ENCODE data around the gene MTHFD1L. TPM values are rescaled to one million over a fixed set of nuclear protein-coding genes. Genes with fewer than 3 reads are reported as not detected.
"Not testable (repeated sequence)": the region's sequence is repeated elsewhere in the genome, so short reads cannot be mapped to it uniquely, and the experiment has no call there.

The MTHFD1L gene
- total RNA-seq: 10 to 100 TPM in 4 of 5 donors, 1 to 10 TPM in 1; 9.3 to 34.2 (median 26.7) TPM
- total RNA-seq (2013): 5.5 TPM
- total RNA-seq: 6.9 to 231 (median 15.3) reads per million in 29 experiments

DNA sequence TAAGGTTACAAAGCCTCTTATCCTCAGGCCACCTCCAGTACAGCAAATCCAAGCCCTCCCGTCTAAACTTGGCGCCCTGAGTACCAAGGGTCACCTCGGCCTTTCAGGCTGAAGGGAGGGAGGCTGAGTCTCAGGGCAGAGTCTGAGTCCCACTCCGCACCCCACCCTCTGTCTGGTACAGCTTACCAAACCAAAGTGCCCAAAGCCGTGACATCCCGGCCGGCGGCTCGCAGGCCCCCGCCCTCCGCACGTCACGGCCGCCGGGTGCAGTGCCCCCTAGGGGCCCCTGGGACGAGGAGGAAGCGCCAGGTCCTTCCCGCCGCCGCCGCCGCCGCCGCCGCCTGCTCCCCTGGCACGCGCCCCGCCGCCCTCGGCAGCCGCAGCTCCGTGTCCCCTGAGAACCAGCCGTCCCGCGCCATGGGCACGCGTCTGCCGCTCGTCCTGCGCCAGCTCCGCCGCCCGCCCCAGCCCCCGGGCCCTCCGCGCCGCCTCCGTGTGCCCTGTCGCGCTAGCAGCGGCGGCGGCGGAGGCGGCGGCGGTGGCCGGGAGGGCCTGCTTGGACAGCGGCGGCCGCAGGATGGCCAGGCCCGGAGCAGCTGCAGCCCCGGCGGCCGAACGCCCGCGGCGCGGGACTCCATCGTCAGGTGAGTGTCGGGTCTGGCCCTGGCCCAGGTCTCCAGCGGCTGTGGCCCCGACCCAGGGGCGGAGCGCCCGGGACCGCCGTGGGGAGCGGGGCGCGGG, at the start of gene MTHFD1L:
Gene MTHFD1L (plus strand): TSS at position 297 of the 741 bp plus-strand sequence. CDS start 121 bp downstream, at position 418.
- Histone ChIP-seq H3K4me3 (ENCODE audit: control insufficient read depth in 1 of 2, extremely low read depth in 1 of 2, low read length in 1 of 2) (peak within 1 kb of the TSS; percentile 57 to 71), H3K27ac (ENCODE audit: low read length) (peak within 1 kb of the TSS; percentile 13), H3K27me3 (replicated peaks in 1 of 2; ENCODE audit: control insufficient read depth in 2 of 2, extremely low read depth in 1 of 2, insufficient read depth in 2 of 2, low read length in 1 of 2) (peaks cover 0 to 5% of the 10 kb centered on the region in 2 experiments), H3K9me3 (no peaks in the 10 kb centered on the region), H3K4me1 (ENCODE audit: control insufficient read depth in 1 of 2, extremely low read depth in 1 of 2, insufficient read depth in 2 of 2, low read length in 2 of 2) (peaks cover 5 to 11% of the 10 kb centered on the region in 2 experiments), H3K36me3 (ENCODE audit: control insufficient read depth in 2 of 2, extremely low read depth in 1 of 2, insufficient read depth in 1 of 2, low read length in 1 of 2) (no peaks in the 10 kb centered on the region)
- under 1% methylated on average over 82 of the region's 82 CpGs for WGBS (ENCODE audit: insufficient coverage)
- ChIA-PET CTCF (interaction anchor here (0.5 to 1.0 kb wide), 6 partner anchors 9 to 588 kb away, joined by 3 to 6 read pairs (median 3); no protein-coding TSS in a partner anchor), POLR2A (no interaction called here)
- H3K27me3 Mint-ChIP-seq: peaks cover 10 to 15% of the 10 kb centered on the region in 2 donors
- H3K4me1 Mint-ChIP-seq: peaks cover 12 to 13% (median 13%) of the 10 kb centered on the region in 3 donors
- H3K36me3 Mint-ChIP-seq: no peaks in the 10 kb centered on the region
- DNase-seq (peak; percentile 15 to 81 (median 50)), ATAC-seq (replicated peaks in 1 of 4) (peak; percentile 73 to 75 (median 75))
- H3K9me3 Mint-ChIP-seq: no peaks in the 10 kb centered on the region
- peak within 1 kb of the TSS; percentile 82 to 92 (median 82) for H3K4me3 Mint-ChIP-seq
- peak within 1 kb of the TSS in 1 of 2 donors; percentile 55 for H3K27ac Mint-ChIP-seq

DNA sequence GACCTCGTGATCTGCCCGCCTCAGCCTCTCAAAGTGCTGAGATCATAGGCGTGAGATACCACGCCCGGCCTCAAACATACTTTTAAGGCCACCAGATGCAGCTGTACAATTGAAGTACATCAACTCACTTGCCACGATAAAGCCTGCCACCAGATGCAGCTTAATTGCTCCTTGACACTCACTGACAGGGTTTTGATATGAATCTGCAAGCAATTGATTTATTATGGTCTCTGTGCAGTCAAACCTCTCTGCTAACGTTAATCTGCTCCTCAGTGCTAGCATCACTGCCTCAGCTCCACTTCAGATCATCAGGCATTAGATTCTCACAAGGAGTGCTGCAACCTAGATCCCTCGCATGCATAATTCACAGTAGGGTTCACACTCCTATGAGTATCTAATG, 48.9 kb upstream of the MTHFD1L start:
- ATAC-seq (replicated peaks in 1 of 4); H3K27ac ChIP-seq (ENCODE audit: low read length); H3K4me1 ChIP-seq (ENCODE audit: control insufficient read depth in 1 of 2, extremely low read depth in 1 of 2, insufficient read depth in 2 of 2, low read length in 2 of 2); H3K36me3 ChIP-seq (ENCODE audit: control insufficient read depth in 2 of 2, extremely low read depth in 1 of 2, insufficient read depth in 1 of 2, low read length in 1 of 2); H3K9me3 ChIP-seq; H3K4me3 Mint-ChIP-seq; POLR2A ChIA-PET; DNase-seq; H3K9me3 Mint-ChIP-seq; H3K27me3 ChIP-seq (replicated peaks in 1 of 2; ENCODE audit: control insufficient read depth in 2 of 2, extremely low read depth in 1 of 2, insufficient read depth in 2 of 2, low read length in 1 of 2); H3K36me3 Mint-ChIP-seq; H3K4me3 ChIP-seq (ENCODE audit: control insufficient read depth in 1 of 2, extremely low read depth in 1 of 2, low read length in 1 of 2); H3K27ac Mint-ChIP-seq: not testable (repeated sequence)
- CTCF ChIA-PET: interaction anchor here (0.6 to 3.9 kb wide), 8 partner anchors 12 to 1252 kb away, joined by 3 to 68 read pairs (median 5); no protein-coding TSS in a partner anchor
- 84% methylated on average over 8 of the region's 8 CpGs for WGBS (ENCODE audit: insufficient coverage)
- Mint-ChIP-seq H3K27me3 (peaks cover 2 to 10% of the 10 kb centered on the region in 2 donors), H3K4me1 (peaks cover 4 to 13% (median 6%) of the 10 kb centered on the region in 3 donors)

DNA sequence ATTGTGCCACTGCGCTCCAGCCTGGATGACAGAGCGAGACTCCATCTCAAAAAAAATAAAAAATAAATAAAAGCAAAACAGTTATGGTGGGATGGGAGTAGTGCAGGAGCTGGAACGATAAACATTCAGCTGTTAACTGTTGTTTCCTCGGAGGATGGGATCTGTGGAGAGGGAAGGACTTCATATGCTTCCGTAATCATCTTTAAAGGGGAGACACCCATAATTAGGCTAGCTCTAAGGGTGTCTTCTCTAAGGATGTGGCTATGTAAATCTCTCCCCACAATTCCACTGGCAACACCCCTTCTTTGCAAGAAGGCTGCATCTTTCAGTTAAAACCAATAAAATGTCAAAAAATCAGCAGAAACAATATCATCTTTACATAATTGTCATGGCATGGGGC, 42.6 kb upstream of the MTHFD1L start:
- WGBS (ENCODE audit: insufficient coverage): no CpG with 5 or more reads among the region's 5 CpGs
- CTCF ChIA-PET: no interaction called here
- Histone ChIP-seq H3K27ac (ENCODE audit: low read length) (no peak overlapping the region), H3K9me3 (no peaks in the 10 kb centered on the region), H3K36me3 (ENCODE audit: control insufficient read depth in 2 of 2, extremely low read depth in 1 of 2, insufficient read depth in 1 of 2, low read length in 1 of 2) (no peaks in the 10 kb centered on the region), H3K27me3 (replicated peaks in 1 of 2; ENCODE audit: control insufficient read depth in 2 of 2, extremely low read depth in 1 of 2, insufficient read depth in 2 of 2, low read length in 1 of 2) (peaks cover 0 to 4% of the 10 kb centered on the region in 2 experiments), H3K4me1 (ENCODE audit: control insufficient read depth in 1 of 2, extremely low read depth in 1 of 2, insufficient read depth in 2 of 2, low read length in 2 of 2) (no peaks in the 10 kb centered on the region), H3K4me3 (ENCODE audit: control insufficient read depth in 1 of 2, extremely low read depth in 1 of 2, low read length in 1 of 2) (no peak overlapping the region)
- ATAC-seq (replicated peaks in 1 of 4) (no peak), DNase-seq (no peak)
- POLR2A ChIA-PET: no interaction called here
- Mint-ChIP-seq H3K9me3 (no peaks in the 10 kb centered on the region), H3K4me3 (no peak overlapping the region), H3K4me1 (no peaks in the 10 kb centered on the region), H3K36me3 (no peaks in the 10 kb centered on the region), H3K27ac (no peak overlapping the region), H3K27me3 (no peaks in the 10 kb centered on the region)

DNA sequence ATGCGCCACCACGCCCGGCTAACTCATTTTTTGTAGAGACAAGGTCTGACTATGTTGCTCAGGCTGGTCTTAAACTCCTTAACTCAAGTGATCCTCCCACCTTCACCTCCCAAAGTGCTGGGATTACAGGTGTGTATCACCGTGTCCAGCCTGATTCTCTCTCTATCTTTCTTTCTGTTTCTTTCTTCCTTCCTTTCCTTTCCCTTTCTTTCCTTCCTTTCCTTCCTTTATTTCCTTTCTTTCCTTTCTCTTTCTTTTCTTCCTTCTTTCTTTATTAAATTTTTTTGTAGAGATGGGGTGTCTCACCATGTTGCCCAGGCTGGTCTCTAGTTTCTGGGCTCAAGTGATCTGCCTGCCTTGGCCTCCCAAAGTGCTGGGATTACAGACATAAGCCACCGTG, 38.7 kb upstream of the MTHFD1L start:
- Mint-ChIP-seq H3K36me3 (no peaks in the 10 kb centered on the region), H3K9me3 (no peaks in the 10 kb centered on the region), H3K27me3 (no peaks in the 10 kb centered on the region), H3K4me1 (no peaks in the 10 kb centered on the region), H3K27ac (no peak overlapping the region), H3K4me3 (no peak overlapping the region)
- Histone ChIP-seq H3K27me3 (replicated peaks in 1 of 2; ENCODE audit: control insufficient read depth in 2 of 2, extremely low read depth in 1 of 2, insufficient read depth in 2 of 2, low read length in 1 of 2) (peaks cover 0 to 4% of the 10 kb centered on the region in 2 experiments), H3K4me1 (ENCODE audit: control insufficient read depth in 1 of 2, extremely low read depth in 1 of 2, insufficient read depth in 2 of 2, low read length in 2 of 2) (no peaks in the 10 kb centered on the region), H3K27ac (ENCODE audit: low read length) (no peak overlapping the region), H3K4me3 (ENCODE audit: control insufficient read depth in 1 of 2, extremely low read depth in 1 of 2, low read length in 1 of 2) (no peak overlapping the region), H3K36me3 (ENCODE audit: control insufficient read depth in 2 of 2, extremely low read depth in 1 of 2, insufficient read depth in 1 of 2, low read length in 1 of 2) (no peaks in the 10 kb centered on the region), H3K9me3 (no peaks in the 10 kb centered on the region)
- ChIA-PET POLR2A (interaction anchor here in 1 of 2 donors (0.6 kb wide), 1 partner anchor 37 kb away, joined by 3 read pairs; no protein-coding TSS in a partner anchor), CTCF (no interaction called here)
- WGBS (ENCODE audit: insufficient coverage): 100% methylated on average over 1 of the region's 5 CpGs
- no peak for DNase-seq
- no peak for ATAC-seq (replicated peaks in 1 of 4)

DNA sequence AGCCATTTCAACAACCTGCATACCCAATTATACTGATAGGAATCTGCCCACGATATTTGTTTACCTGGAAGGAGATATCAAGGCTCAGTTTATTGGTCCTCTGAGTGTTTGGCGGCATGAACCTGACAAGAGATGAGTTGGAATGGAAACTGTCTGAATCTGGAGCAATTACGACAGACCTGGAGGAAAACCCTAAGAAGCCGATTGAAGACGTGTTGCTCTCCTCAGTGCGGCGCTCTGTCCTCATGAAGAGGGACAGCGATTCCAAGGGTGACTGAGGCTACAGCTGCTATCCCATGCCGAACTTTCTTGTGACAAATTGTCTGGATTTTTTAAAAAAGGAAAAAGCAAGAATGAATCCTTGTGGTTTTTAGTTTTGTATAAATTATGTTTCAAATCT, 37.4 kb upstream of the MTHFD1L start:
- H3K27ac Mint-ChIP-seq; H3K4me3 ChIP-seq (ENCODE audit: control insufficient read depth in 1 of 2, extremely low read depth in 1 of 2, low read length in 1 of 2); ATAC-seq (replicated peaks in 1 of 4); H3K4me1 ChIP-seq (ENCODE audit: control insufficient read depth in 1 of 2, extremely low read depth in 1 of 2, insufficient read depth in 2 of 2, low read length in 2 of 2); H3K27me3 ChIP-seq (replicated peaks in 1 of 2; ENCODE audit: control insufficient read depth in 2 of 2, extremely low read depth in 1 of 2, insufficient read depth in 2 of 2, low read length in 1 of 2); H3K36me3 Mint-ChIP-seq; H3K9me3 ChIP-seq; H3K9me3 Mint-ChIP-seq; H3K4me3 Mint-ChIP-seq; POLR2A ChIA-PET; CTCF ChIA-PET; DNase-seq; H3K27ac ChIP-seq (ENCODE audit: low read length); H3K27me3 Mint-ChIP-seq; H3K36me3 ChIP-seq (ENCODE audit: control insufficient read depth in 2 of 2, extremely low read depth in 1 of 2, insufficient read depth in 1 of 2, low read length in 1 of 2); H3K4me1 Mint-ChIP-seq: not testable (repeated sequence)
- 96% methylated on average over 5 of the region's 9 CpGs for whole genome bisulfite sequencing (ENCODE audit: insufficient coverage)

DNA sequence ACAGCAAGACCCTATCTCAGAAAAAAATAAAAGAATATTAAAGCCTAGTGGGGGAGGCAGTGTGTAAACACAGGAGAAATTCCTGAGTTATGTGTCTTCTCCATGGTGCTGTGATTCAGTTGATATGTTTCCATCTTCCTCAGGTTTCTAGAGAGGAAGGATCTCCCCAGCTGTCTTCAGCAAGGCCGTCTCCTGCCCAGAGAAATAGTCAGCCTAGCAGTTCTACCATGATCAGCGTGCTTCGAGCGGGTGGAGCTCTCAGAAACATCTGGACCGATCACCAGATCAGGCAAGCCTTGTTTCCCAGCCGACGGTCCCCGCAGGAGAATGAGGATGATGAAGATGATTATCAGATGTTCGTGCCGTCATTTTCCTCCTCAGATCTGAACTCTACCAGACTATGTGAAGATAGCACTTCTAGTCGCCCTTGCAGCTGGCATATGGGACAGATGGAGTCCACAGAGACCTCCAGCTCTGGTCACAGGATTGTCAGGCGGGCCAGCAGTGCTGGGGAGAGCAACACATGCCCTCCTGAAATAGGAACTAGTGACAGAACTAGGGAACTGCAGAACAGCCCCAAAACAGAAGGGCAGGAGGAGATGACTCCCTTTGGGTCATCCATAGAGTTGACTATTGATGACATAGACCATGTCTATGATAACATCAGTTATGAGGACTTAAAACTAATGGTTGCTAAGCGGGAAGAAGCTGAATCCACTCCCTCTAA, 34.9 kb upstream of the MTHFD1L start:
- no peaks in the 10 kb centered on the region for H3K4me1 Mint-ChIP-seq
- CTCF ChIA-PET: interaction anchor here in 1 of 2 donors (0.6 kb wide), 1 partner anchor 11 kb away, joined by 4 read pairs; no protein-coding TSS in a partner anchor
- Histone ChIP-seq H3K36me3 (ENCODE audit: control insufficient read depth in 2 of 2, extremely low read depth in 1 of 2, insufficient read depth in 1 of 2, low read length in 1 of 2) (no peaks in the 10 kb centered on the region), H3K4me3 (ENCODE audit: control insufficient read depth in 1 of 2, extremely low read depth in 1 of 2, low read length in 1 of 2) (no peak overlapping the region), H3K9me3 (no peaks in the 10 kb centered on the region), H3K27me3 (replicated peaks in 1 of 2; ENCODE audit: control insufficient read depth in 2 of 2, extremely low read depth in 1 of 2, insufficient read depth in 2 of 2, low read length in 1 of 2) (peaks cover 0 to 4% of the 10 kb centered on the region in 2 experiments), H3K4me1 (ENCODE audit: control insufficient read depth in 1 of 2, extremely low read depth in 1 of 2, insufficient read depth in 2 of 2, low read length in 2 of 2) (no peaks in the 10 kb centered on the region), H3K27ac (ENCODE audit: low read length) (no peak overlapping the region)
- no peaks in the 10 kb centered on the region for H3K9me3 Mint-ChIP-seq
- H3K36me3 Mint-ChIP-seq: peaks cover 2% of the 10 kb centered on the region
- DNase-seq (no peak), ATAC-seq (replicated peaks in 1 of 4) (no peak)
- WGBS (ENCODE audit: insufficient coverage): 90% methylated on average over 5 of the region's 13 CpGs
- POLR2A ChIA-PET: no interaction called here
- H3K4me3 Mint-ChIP-seq: no peak overlapping the region
- H3K27me3 Mint-ChIP-seq: no peaks in the 10 kb centered on the region
- H3K27ac Mint-ChIP-seq: no peak overlapping the region
